Memory B cell (primary cell): Measurements from ENCODE around the gene TMEM88.

Experiments
- ATAC-seq: fragments of 150-1000 bp; cut with Tn5 transposase; 2 replicates; pipeline ENCODE4 v1.10.0; 2021; ENCODE audit warnings: low read depth, mild to moderate bottlenecking, moderate library complexity
- DNase-seq, 2 donors: peaks; one replicate each; pipeline ENCODE4 v3.0.0; 2022; ENCODE audit warnings: low spot score in 2 of 2
- H3K27ac Mint-ChIP-seq: one replicate; pipeline ENCODE4 v1.8.0; 2022; ENCODE audit warnings: mild to moderate bottlenecking, moderate library complexity, mixed read lengths
- H3K27me3 Mint-ChIP-seq: one replicate; pipeline ENCODE4 v1.8.0; 2022; ENCODE audit warnings: mixed read lengths
- H3K36me3 Mint-ChIP-seq: one replicate; pipeline ENCODE4 v1.8.0; 2022; ENCODE audit warnings: mild to moderate bottlenecking, mixed read lengths
- H3K4me1 Mint-ChIP-seq: one replicate; pipeline ENCODE4 v1.8.0; 2022; ENCODE audit warnings: mixed read lengths
- H3K4me3 Mint-ChIP-seq: one replicate; pipeline ENCODE4 v1.8.0; 2022; ENCODE audit warnings: mild to moderate bottlenecking, moderate library complexity, mixed read lengths
- H3K9me3 Mint-ChIP-seq: one replicate; pipeline ENCODE4 v1.8.0; 2022; ENCODE audit warnings: mixed read lengths

The TMEM88 gene

GRCh38 chr17:7844292-7845154, 10.3 kb upstream of the TMEM88 start:
- Mint-ChIP-seq H3K9me3 (no peaks in the 10 kb centered on the region), H3K27ac (peak overlapping the region; percentile 99), H3K4me1 (peaks cover 35% of the 10 kb centered on the region), H3K27me3 (no peaks in the 10 kb centered on the region), H3K36me3 (peaks cover 13% of the 10 kb centered on the region), H3K4me3 (peak overlapping the region; percentile 97)
- ATAC-seq, result peak; percentile 32
- peak; percentile 84 to 89 for DNase-seq

- Mint-ChIP-seq H3K4me1 (peaks cover 28% of the 10 kb centered on the region), H3K4me3 (peak overlapping the region; percentile 97), H3K9me3 (no peaks in the 10 kb centered on the region), H3K27ac (peak overlapping the region; percentile 99), H3K36me3 (peaks cover 11% of the 10 kb centered on the region), H3K27me3 (no peaks in the 10 kb centered on the region)
- DNase-seq, result peak in 1 of 2 donors; percentile 38
- ATAC-seq, result no peak
Measured at GRCh38 chr17:7845359-7846062, 9.4 kb upstream of the TMEM88 start.

- Mint-ChIP-seq H3K9me3 (no peaks in the 10 kb centered on the region), H3K27ac (peak overlapping the region; percentile 99), H3K27me3 (no peaks in the 10 kb centered on the region), H3K4me1 (peaks cover 27% of the 10 kb centered on the region), H3K4me3 (peak overlapping the region; percentile 47), H3K36me3 (peaks cover 9% of the 10 kb centered on the region)
- ATAC-seq, result no peak
- peak in 1 of 2 donors; percentile 20 for DNase-seq
Measured at GRCh38 chr17:7846063-7846735, 8.7 kb upstream of the TMEM88 start.

- no peak overlapping the region for H3K4me3 Mint-ChIP-seq
- H3K36me3 Mint-ChIP-seq, result peaks cover 9% of the 10 kb centered on the region
Measured at GRCh38 chr17:7846765-7847661, 7.9 kb upstream of the TMEM88 start.

GRCh38 chr17:7848131-7848579, 6.7 kb upstream of the TMEM88 start:
- H3K27ac Mint-ChIP-seq, result no peak overlapping the region
- H3K36me3 Mint-ChIP-seq, result peaks cover 9% of the 10 kb centered on the region
- ATAC-seq (no peak), DNase-seq (peak in 1 of 2 donors; percentile 23)
- peaks cover 26% of the 10 kb centered on the region for H3K4me1 Mint-ChIP-seq
- no peak overlapping the region for H3K4me3 Mint-ChIP-seq
- H3K27me3 Mint-ChIP-seq, result no peaks in the 10 kb centered on the region
- H3K9me3 Mint-ChIP-seq, result no peaks in the 10 kb centered on the region

More at GRCh38 chr17:7846765-7847661, 7.9 kb upstream of the TMEM88 start:
- H3K4me1 Mint-ChIP-seq, result peaks cover 28% of the 10 kb centered on the region
- ATAC-seq, result no peak
- H3K27ac Mint-ChIP-seq, result peak overlapping the region; percentile 74
- H3K9me3 Mint-ChIP-seq, result no peaks in the 10 kb centered on the region
- H3K27me3 Mint-ChIP-seq, result no peaks in the 10 kb centered on the region
- peak; percentile 4 to 19 for DNase-seq

GRCh38 chr17:7848739-7849129, 6.1 kb upstream of the TMEM88 start:
- Mint-ChIP-seq H3K4me1 (peaks cover 26% of the 10 kb centered on the region), H3K4me3 (no peak overlapping the region), H3K9me3 (no peaks in the 10 kb centered on the region), H3K27ac (peak overlapping the region; percentile 89), H3K36me3 (peaks cover 9% of the 10 kb centered on the region), H3K27me3 (no peaks in the 10 kb centered on the region)
- DNase-seq (peak in 1 of 2 donors; percentile 23), ATAC-seq (no peak)

- peak in 1 of 2 donors; percentile 27 for DNase-seq
- no peaks in the 10 kb centered on the region for H3K27me3 Mint-ChIP-seq
- no peak for ATAC-seq
- H3K4me3 Mint-ChIP-seq, result no peak overlapping the region
- peak overlapping the region; percentile 89 for H3K27ac Mint-ChIP-seq
- peaks cover 23% of the 10 kb centered on the region for H3K4me1 Mint-ChIP-seq
- no peaks in the 10 kb centered on the region for H3K9me3 Mint-ChIP-seq
- H3K36me3 Mint-ChIP-seq, result peaks cover 11% of the 10 kb centered on the region
Measured at GRCh38 chr17:7849130-7849750, 5.6 kb upstream of the TMEM88 start.

GRCh38 chr17:7849751-7850504, 4.9 kb upstream of the TMEM88 start:
- H3K27me3 Mint-ChIP-seq, result no peaks in the 10 kb centered on the region
- no peak for DNase-seq
- H3K9me3 Mint-ChIP-seq, result no peaks in the 10 kb centered on the region
- peaks cover 23% of the 10 kb centered on the region for H3K4me1 Mint-ChIP-seq
- H3K4me3 Mint-ChIP-seq, result no peak overlapping the region
- H3K36me3 Mint-ChIP-seq, result peaks cover 11% of the 10 kb centered on the region
- ATAC-seq, result no peak
- peak overlapping the region; percentile 89 for H3K27ac Mint-ChIP-seq

- Mint-ChIP-seq H3K4me1 (peaks cover 21% of the 10 kb centered on the region), H3K9me3 (no peaks in the 10 kb centered on the region), H3K27me3 (no peaks in the 10 kb centered on the region), H3K4me3 (peak overlapping the region; percentile 83), H3K27ac (peak overlapping the region; percentile 89), H3K36me3 (peaks cover 11% of the 10 kb centered on the region)
- peak in 1 of 2 donors; percentile 34 for DNase-seq
- ATAC-seq, result peak; percentile 5
Measured at GRCh38 chr17:7850701-7851437, 4.0 kb upstream of the TMEM88 start.

GRCh38 chr17:7851438-7852261, 3.2 kb upstream of the TMEM88 start:
- Mint-ChIP-seq H3K4me3 (peak overlapping the region; percentile 83), H3K36me3 (peaks cover 11% of the 10 kb centered on the region), H3K4me1 (peaks cover 19% of the 10 kb centered on the region), H3K27me3 (no peaks in the 10 kb centered on the region), H3K27ac (peak overlapping the region; percentile 89), H3K9me3 (no peaks in the 10 kb centered on the region)
- ATAC-seq, result peak; percentile 83
- DNase-seq, result peak; percentile 95 to 96

GRCh38 chr17:7852262-7852670, 2.6 kb upstream of the TMEM88 start:
- DNase-seq (peak in 1 of 2 donors; percentile 4), ATAC-seq (no peak)
- Mint-ChIP-seq H3K27me3 (no peaks in the 10 kb centered on the region), H3K4me1 (peaks cover 19% of the 10 kb centered on the region), H3K4me3 (no peak overlapping the region), H3K36me3 (peaks cover 8% of the 10 kb centered on the region), H3K27ac (peak overlapping the region; percentile 89), H3K9me3 (no peaks in the 10 kb centered on the region)
